GM20000 (cell line): Measurements from ENCODE around the gene MYL4.

ENCODE experiments used
- DNase-seq: peaks from one replicate; pipeline ENCODE4 v3.0.0; 2012; ENCODE audit warnings: low spot score
- TF ChIP-seq, protein P1 (sequence below): IDR thresholded peaks from 2 replicates; pipeline ENCODE4 v1.5.1; 2012; ENCODE audit warnings: mild to moderate bottlenecking, control low read depth; ENCODE audit errors: extremely low read depth, missing control alignments

Gene MYL4

DNA sequence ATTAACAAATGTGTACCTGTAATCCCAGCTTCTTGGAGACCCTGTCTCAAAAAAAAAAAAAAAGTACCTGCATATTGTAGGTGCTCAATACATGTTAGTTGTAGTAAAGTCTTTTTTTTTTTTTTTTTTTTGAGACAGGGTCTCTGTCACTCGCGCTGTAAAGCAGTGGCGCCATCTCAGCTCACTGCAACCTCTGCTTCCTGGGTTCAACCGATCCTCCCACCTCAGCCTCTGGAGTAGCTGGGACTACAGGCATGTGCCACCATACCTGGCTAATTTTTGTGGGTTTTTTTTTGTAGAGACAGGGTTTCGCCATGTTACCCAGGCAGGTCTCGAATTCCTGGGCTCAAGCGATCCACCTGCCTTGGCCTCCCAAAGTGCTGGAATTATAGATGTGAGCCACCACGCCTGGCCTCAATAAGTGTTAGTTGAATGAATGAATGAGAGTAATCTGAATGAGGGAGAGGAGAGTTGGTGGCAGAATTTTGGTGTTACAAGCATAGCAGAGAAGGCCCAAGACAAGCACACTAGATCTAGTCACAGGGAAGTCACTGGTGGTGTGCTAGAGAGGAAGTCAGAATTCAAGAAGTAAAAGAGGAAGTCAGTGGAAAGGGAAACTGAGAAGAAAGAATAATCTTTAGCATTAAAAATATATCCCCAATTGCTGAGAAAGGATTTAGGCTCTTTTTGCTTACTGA, 9.4 kb upstream of the MYL4 start:
- DNase-seq = no peak
- TF ChIP-seq, protein P1, sequence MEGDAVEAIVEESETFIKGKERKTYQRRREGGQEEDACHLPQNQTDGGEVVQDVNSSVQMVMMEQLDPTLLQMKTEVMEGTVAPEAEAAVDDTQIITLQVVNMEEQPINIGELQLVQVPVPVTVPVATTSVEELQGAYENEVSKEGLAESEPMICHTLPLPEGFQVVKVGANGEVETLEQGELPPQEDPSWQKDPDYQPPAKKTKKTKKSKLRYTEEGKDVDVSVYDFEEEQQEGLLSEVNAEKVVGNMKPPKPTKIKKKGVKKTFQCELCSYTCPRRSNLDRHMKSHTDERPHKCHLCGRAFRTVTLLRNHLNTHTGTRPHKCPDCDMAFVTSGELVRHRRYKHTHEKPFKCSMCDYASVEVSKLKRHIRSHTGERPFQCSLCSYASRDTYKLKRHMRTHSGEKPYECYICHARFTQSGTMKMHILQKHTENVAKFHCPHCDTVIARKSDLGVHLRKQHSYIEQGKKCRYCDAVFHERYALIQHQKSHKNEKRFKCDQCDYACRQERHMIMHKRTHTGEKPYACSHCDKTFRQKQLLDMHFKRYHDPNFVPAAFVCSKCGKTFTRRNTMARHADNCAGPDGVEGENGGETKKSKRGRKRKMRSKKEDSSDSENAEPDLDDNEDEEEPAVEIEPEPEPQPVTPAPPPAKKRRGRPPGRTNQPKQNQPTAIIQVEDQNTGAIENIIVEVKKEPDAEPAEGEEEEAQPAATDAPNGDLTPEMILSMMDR = no peak

DNA sequence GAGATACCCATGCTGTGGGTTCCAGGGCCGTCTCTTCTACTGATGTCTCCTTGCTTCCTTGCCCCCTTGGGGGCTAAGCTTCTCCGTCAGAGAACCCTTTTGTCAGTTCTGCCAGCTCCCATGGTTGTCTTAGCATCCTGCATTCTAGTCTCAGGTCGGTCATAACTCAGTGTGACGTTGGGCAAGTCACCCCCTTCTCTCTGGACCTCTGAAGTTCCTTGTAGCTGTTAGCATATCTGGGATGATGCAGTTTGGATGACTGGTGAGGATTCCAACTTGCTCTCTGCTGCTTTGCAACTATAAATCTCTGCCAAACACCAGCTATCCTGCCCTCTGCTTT, 8.9 kb upstream of the MYL4 start:
- no peak for DNase-seq

DNA sequence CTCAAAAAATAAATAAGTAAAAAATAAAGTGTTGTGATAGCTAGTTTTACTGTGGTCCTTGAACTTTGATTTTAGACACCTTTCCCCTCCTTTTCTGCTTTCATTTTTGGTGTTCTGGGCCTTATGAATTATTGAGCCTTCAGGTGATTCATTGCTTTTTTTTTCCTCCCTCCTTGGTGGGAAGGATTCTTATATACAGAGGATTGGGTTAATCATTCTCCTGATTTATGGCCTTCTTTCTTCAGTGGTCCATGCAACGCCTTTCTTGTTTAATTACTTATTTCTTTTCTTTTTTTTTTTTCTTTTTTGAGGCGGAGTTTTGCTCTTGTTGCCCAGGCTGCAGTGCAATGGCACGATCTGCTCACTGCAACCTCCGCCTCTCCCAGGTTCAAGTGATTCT, 8.0 kb upstream of the MYL4 start:
- no peak for DNase-seq
- TF ChIP-seq, protein P1 = no peak

More for the DNA sequence above, 8.9 kb upstream of the MYL4 start:
- TF ChIP-seq, protein P1 = no peak

DNA sequence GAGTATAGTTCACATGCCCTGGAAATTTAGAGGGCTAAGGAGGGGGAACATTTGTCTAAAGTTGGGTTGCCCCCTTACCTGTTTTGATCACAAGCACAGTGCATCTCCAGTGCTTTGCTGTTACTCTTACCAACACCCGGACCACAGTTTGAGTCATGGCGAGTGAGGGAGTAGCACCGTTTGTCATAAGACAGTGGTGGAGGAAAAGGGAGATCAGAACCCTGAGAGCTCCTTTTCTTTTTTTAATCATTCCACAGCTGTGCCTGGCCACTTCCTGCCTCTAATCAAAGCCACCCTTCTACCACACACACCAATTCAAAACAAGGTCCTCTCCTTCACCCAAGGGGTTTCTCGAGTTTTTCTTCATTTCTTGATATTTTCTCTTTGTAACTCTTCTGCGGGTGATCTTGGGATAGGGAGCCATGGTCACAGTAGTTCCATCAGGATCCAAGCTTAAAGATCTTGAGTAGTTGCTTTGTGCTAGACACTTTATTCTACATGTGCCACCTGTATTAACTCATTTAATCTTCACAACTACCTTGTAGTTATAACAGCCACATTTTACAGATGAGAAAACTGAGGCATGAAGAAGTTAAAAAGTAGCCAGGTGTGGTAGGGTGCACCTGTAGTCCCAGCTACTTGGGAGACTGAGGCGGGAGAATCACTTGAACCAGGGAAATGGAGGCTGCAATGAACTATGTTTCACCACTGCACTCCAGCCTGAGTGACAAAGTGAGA, 5.0 kb upstream of the MYL4 start:
- TF ChIP-seq, protein P1 = no peak
- no peak for DNase-seq

DNA sequence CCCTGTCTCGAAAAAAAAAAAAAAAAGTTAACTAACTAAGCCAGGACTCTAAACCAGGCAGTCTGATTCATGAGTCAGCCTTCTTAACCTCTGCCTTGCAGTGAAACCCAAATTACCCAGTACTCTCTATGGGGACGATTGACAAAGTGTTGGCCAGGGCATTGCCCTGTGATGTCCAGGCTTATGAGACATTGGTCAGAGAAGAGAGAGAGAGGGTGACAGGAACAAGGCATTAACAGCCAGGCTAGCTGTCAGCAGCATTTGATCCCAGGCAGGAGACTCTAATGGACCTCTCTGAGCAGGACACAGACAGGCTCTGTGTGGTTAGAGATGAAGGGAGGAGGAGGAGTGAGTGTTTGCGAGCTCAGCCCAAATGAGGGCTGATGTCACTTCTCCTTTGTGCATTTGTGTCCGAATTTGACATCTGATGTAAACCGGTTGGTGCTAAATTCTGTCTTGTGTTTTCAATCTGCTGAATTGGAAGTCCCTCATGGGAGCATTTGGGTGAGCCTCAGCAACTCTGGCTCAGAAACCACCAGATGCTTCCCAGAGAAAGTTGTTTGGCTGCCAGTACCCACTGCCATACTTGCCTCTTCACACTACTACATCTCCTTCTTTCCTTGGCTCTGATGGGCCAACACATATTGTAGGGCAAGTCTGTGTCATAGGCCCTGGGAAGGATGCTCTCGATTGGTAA, 4.3 kb upstream of the MYL4 start:
- TF ChIP-seq, protein P1 = no peak
- peak; percentile 55 for DNase-seq

DNA sequence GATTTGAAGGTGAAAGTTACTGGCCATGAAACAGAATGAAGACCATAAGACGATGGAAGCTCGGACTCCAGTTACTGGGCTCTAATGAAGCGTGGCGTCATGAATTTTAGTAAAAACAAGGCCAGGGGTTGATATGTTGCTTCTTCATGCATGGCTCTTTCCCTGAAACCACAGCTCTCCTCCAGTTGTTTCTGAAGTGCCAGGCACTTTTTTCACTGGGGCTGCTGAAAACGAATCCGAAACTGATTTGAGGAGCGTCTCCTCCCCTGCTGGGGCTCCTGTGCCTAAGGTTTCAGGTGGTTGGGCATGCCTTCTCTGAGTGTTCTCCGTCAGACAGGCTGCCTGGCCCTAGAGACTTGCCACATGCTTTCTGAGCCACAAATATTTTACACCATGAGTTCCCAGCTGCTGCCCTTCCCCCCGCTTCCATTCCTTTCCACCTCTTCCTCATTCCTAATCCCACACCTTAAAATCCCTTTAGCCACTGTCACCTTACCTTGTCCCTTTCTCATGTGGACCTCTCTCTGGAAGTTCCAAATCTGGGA, 3.7 kb upstream of the MYL4 start:
- peak; percentile 54 for DNase-seq
- TF ChIP-seq, protein P1 = no peak
